GM13976 (cell line): ENCODE results near the gene ADORA1.

Source experiments
- DNase-seq: peaks from one replicate; pipeline ENCODE4 v3.0.0; 2012; ENCODE audit warnings: low spot score
- CTCF ChIP-seq: IDR thresholded peaks from 2 replicates; pipeline ENCODE4 v1.5.1; 2012; ENCODE audit warnings: borderline replicate concordance, mild to moderate bottlenecking; ENCODE audit not compliant: insufficient read depth; ENCODE audit errors: extremely low read depth, missing control alignments, control extremely low read depth
- in situ Hi-C: fragments of 300-500 bp; cut with MboI; formaldehyde crosslinking; loops from one replicate; pipeline ENCODE4 v1.12.0; 2022; ENCODE audit warnings: low sequenced_read_pairs, mixed read lengths, inconsistent platforms; ENCODE audit not compliant: unreplicated experiment

The ADORA1 gene

GRCh38 chr1:203190949-203191348, 63.4 kb downstream of the ADORA1 start:
- DNase-seq: no peak
- in situ Hi-C loops: no loop called here
- no peak for TF ChIP-seq CTCF

GRCh38 chr1:203196371-203196770, 68.8 kb downstream of the ADORA1 start:
- in situ Hi-C loops: no loop called here
- TF ChIP-seq CTCF: no peak
- no peak for DNase-seq

- in situ Hi-C loops: no loop called here
- no peak for TF ChIP-seq CTCF
- DNase-seq: no peak
These were observed 70.1 kb downstream of the ADORA1 start for GRCh38 chr1:203197625-203198024.

- in situ Hi-C loops: no loop called here
- no peak for DNase-seq
- TF ChIP-seq CTCF: no peak
These were observed 71.5 kb downstream of the ADORA1 start for GRCh38 chr1:203199002-203199401.

GRCh38 chr1:203199481-203199815, 71.9 kb downstream of the ADORA1 start:
- in situ Hi-C loops: no loop called here
- TF ChIP-seq CTCF: no peak
- DNase-seq: no peak

GRCh38 chr1:203199816-203200571, 72.5 kb downstream of the ADORA1 start:
- in situ Hi-C loops: no loop called here
- DNase-seq: no peak
- TF ChIP-seq CTCF: no peak
